HG02885 (cell line): ENCODE results near the gene COL1A2.

Source experiments
- ATAC-seq: cut with Tn5 transposase; IDR thresholded peaks from one replicate; pipeline ENCODE4 v1.9.1; 2021; ENCODE audit warnings: mild to moderate bottlenecking; ENCODE audit not compliant: unreplicated experiment, poor library complexity

COL1A2 gene

GRCh38 chr7:94382132-94382531 lies 12.6 kb upstream of the COL1A2 start:
- ATAC-seq = no peak

- ATAC-seq = no peak
These were observed 11.9 kb upstream of the COL1A2 start for GRCh38 chr7:94382746-94383145.

DNA sequence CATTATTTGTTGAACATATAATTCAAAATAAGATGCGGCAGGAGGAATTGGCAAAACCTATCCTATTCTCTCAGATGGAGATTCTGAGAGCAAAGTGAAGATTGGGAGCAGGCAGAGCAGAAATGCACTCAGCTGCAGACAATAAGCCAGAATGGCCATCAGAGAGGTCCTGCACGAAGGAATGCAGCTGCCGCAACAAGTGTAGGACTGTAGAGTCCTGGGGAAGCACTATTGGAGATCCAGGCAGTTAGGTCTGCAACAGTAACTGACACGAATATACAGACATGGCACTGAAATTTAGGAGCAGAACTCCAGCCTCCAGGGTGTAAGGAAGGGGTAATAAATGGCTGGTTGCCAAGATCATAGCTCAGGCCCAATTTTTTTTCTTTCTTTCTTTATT lies 10.4 kb upstream of the COL1A2 start:
- ATAC-seq = no peak

GRCh38 chr7:94386416-94386815 lies 8.3 kb upstream of the COL1A2 start:
- ATAC-seq = no peak

DNA sequence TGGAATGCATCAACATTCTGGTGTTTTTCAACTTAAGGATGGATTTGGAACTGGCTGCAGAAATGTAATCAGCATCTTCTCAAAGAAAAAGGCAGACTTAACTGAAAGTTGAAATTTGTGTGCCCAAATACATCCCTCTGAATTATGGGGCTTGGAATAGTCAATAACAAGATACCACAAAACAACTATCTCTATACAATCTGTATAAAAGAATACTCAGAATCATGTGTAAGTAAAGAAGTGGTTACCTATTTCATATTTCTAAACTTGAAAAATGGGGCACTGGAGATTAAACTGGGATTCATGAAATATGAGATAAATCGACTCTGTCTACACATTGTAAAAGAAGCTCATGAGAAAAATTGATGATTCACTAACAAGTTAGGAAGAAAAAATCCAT lies 6.2 kb upstream of the COL1A2 start:
- no peak for ATAC-seq

DNA sequence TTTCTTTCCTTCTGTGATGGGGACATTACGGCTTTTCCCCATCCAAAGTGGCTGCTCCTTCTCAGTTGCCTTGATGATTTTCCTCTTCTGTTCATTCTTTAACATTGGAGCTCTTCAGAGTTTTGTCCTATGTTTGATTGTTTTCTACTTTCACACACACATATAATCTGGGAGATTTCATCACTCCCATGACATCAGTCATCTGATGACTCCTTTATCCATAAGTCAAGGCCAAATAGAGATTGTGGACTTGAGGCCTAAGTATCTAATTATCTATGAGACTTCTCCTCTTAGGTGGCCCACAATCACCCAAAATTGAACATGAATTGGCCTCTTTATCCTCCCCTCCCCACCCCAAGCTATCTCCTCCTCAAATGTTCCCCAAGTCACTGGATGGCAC lies 5.3 kb upstream of the COL1A2 start:
- no peak for ATAC-seq

DNA sequence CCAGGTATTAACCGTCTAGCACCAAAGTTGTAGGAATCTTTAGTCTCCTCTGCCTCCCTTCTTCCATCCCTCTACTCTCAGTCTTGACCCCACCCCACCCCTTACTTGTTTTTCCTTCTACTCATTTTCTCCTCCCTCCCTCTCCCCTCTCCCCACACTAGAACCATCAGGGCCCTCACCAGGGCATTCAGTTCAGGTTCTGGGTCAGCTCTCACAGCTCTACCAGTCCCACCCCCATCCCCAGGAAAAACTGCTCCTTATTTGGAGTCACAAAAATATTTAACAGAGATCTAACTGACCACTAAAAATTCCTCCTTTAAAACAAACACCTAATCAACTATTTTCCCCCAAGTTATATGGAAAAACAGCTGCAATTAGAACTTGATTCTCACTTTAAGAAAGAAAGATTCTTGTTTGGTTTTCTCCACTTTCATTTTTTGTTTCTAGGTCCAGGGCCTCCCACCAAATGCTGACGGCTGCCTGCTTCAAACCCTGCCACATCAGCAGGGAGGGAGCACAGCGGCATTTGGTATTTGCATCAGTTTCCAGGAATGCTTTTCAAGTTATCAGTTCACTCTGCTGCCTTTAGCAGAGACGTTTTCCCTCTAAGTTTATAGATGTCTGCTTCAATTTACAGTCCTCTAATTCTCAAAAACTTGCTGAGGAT lies 2.8 kb upstream of the COL1A2 start:
- peak; percentile 60 for ATAC-seq

GRCh38 chr7:94392393-94392786 lies 2.3 kb upstream of the COL1A2 start:
- ATAC-seq = no peak

GRCh38 chr7:94393246-94394108 lies 1.2 kb upstream of the COL1A2 start:
- ATAC-seq = no peak

GRCh38 chr7:94394109-94394436 lies 622 bp upstream of the COL1A2 start:
- ATAC-seq = no peak

DNA sequence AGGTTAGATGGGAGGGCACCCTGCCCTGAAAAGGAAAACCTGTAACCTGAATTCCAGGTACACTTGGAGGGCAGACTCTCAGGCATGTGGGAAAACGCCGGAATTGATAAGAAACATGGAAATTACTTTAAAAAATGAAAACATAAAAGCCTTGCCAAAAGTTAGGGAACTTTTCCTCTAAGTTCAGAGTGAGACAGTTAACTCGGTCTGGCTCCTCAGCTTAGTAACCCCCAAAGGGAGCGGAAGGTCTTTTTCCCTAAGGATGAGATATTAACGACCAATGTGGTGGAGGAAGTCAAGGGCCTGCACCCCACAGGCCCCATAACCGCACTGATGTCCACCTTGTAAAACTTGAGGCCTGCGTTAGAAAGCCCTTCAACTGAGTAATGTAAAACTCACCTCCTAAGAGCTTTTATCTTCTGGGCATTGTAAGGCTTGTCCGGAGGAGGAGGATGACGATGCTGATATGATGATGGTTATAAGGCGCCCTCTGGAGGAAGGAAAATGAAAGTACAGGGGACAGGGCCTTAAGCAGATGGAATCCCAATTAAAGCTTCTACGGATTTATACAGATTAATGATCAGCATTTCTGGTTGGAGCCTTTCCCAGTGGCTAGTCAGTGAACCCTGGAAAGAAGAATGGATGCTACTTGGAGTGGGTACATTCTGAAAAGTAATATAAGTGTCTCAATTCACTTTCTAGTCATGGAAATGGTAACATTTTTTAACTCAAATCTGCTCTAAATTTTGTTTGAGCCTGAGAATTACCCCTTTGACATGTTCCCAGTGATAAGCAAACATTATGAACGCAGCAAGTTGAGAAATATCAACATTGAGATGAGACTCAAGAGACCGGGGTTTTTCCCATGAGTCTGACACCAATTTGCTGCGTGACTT lies 694 bp downstream of the COL1A2 start:
- ATAC-seq = peak; percentile 80

GRCh38 chr7:94396037-94396431 lies 1.3 kb downstream of the COL1A2 start:
- no peak for ATAC-seq

DNA sequence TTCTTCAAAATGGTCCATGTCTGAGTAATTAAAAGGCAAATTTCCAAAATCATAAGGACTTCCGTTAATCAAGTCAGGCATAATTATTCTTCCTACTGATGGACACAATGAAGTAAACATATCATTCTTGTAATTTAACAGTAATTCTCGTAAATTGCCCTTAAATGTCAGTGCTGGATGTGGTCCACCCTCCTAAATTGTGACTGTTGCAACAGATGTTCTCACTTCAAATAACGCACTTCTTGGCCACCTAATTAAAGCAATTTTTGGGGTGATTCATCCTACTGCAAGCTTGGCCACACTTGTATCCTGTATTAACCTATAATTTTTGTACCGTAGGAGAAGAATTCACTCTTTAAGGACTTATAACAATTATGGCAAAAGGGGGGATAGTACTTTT lies 1.9 kb downstream of the COL1A2 start:
- no peak for ATAC-seq

DNA sequence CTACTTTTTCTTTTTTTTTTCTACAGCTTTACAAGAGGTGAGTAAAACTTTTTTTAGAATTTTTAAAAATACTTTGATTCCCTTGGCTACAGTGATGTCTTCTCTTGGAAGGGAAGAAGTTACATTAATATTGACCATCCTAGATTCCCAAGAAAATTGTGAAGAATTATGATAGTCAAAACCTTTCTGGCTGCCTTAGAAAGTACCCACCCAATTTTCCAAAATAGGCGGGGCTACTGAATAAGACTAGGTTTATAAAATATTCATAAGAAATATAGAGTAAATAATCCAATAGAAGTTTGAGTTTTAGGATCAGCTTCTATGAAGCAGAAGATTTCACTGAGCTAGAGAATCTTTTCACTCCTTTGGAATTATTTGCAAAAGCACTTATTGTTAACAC lies 3.0 kb downstream of the COL1A2 start:
- no peak for ATAC-seq

- no peak for ATAC-seq
These were observed 4.1 kb downstream of the COL1A2 start for GRCh38 chr7:94398841-94399240.

DNA sequence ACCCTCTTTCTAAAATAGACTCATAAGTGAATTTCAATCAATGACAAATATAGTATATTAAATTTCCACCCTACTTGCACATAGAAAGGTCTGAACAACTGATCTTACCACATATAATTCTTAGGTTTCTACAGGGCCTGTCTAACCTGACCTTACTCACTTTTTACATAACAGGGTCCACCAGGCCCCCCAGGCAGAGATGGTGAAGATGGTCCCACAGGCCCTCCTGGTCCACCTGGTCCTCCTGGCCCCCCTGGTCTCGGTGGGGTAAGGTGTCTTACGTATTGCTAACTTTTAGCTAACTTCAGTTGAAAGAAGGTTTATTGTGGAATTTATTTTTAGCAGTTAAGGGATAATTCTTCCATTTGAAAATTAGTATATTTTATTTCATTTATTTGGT lies 5.3 kb downstream of the COL1A2 start:
- no peak for ATAC-seq

DNA sequence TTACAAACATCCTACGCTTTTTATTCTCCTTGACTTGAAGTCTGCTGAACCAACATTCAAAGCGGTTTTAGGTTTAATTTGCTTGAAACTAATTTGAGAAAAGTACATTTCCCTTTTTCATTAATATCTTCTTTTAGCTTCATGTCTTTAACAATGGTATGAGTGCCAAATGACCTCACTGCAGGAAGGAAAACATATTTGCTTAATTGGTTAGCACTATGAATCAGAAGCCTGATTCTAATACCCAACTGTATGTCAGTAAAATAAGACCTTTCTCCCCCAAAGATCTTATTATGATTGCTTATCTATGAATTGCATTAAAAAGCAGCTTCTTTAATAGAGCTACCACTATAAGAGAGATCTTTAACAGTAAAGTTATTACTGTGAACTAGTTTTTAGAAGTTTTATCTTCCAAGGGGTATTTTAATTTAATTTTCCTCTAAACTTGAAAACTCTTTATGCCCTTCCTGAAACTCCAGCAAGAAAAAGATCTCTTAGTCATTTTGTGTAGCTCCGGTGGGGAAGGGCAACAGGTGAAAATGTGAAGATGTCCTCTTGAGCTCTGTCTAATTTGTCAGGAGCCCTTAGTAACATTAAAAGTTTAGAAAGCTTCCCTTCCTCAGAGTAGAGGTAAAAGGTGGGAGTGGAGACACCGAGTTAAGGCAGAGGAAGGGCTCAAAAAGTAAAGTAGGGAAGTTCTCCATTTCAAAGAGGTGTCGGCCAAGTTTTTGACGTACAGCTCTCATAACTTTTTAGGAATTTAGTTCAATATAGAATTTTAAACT lies 6.1 kb downstream of the COL1A2 start:
- ATAC-seq = no peak

- no peak for ATAC-seq
These were observed 6.7 kb downstream of the COL1A2 start for GRCh38 chr7:94401428-94401814.

GRCh38 chr7:94403546-94403945 lies 8.9 kb downstream of the COL1A2 start:
- ATAC-seq = no peak

- ATAC-seq = no peak
These were observed 10.8 kb downstream of the COL1A2 start for GRCh38 chr7:94405506-94405905.
